Iris pigment epithelial cell (primary cell): Measurements from ENCODE around the gene ZBTB9.
"Not testable (repeated sequence)": the region's sequence is repeated elsewhere in the genome, so short reads cannot be mapped to it uniquely, and the experiment has no call there.

Experiments used
- DNase-seq: peaks from one replicate; pipeline ENCODE4 v3.0.0-alpha.2; 2011; ENCODE audit warnings: low read depth

The ZBTB9 gene

GRCh38 chr6:33466075-33466735, 11.8 kb downstream of the ZBTB9 start:
- no peak for DNase-seq

GRCh38 chr6:33467091-33467490, 12.7 kb downstream of the ZBTB9 start:
- no peak for DNase-seq

DNA sequence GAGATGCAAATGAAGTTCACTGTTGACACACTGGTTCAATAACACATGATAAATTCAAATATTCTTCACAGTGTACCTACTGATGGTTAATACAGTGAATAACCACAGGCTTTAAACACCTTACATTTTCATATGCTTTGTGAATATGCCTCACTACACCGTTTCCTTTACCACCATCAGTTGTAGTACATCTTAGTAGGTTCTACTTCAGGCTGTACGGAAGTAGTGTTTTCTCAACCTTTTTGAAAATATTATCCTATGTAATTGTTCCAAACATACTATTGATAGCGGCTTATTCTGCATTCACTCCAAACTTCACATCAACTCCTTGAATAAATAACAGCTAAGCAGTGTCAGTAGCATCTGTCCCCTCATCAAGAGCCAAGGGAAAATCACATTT, 15.3 kb downstream of the ZBTB9 start:
- no peak for DNase-seq

DNA sequence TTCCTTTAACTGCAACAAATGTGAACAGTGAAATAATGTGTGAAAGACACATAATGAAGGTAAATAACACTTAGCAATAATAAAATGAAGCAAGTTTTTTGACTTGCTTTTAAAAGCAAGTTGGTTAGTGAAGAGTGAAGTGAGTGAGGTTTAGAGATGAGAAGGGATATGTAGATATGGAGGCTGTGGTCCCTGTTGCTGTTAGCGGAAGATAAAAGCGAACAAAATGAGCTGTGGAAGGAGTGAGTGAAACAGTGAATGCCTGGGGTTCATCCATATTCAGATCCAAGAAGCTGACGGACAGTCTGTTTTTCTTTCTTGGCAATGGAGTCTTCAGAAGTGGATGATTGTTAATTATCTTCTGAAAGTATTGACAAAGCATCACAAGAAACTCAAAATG, 23.5 kb downstream of the ZBTB9 start:
- DNase-seq = no peak

DNA sequence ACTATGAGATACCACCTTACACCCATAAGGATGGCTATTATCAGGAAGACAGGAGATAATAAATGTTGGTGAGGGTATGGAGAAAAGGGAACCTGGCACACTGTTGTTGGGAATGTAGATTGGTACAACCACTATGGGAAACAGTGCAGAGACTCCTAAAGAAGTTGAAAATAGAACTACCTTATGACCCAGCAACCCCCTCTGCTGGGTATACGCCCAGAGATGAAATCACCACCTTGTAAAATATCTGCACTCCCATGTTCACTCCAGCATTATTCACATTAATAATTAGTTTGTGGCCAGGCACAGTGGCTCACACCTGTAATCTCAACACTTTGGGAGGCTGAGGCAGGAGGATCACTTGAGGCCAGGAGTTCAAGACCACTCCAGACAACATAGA, 26.8 kb downstream of the ZBTB9 start:
- no peak for DNase-seq

DNA sequence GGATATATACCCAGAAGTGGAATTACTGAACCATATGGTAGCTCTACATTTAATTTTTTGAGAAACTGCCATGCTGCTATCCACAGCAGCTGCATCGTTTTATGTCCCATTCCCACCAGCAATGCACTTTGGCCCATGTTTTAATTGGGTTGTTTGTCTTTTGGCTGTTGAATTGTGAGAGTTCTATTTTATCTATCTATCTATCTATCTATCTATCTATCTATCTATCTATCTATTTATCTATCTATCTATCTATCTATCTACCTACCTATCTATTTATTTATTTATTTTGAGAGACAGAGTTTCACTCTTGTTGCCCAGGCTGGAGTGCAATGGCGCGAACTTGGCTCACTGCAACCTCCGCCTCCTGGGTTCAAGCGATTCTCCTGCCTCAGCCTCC, 28.2 kb downstream of the ZBTB9 start:
- DNase-seq = not testable (repeated sequence)

- no peak for DNase-seq
These were observed 29.3 kb downstream of the ZBTB9 start for GRCh38 chr6:33483678-33484077.

- DNase-seq = not testable (repeated sequence)
These were observed 30.4 kb downstream of the ZBTB9 start for GRCh38 chr6:33484673-33485262.

DNA sequence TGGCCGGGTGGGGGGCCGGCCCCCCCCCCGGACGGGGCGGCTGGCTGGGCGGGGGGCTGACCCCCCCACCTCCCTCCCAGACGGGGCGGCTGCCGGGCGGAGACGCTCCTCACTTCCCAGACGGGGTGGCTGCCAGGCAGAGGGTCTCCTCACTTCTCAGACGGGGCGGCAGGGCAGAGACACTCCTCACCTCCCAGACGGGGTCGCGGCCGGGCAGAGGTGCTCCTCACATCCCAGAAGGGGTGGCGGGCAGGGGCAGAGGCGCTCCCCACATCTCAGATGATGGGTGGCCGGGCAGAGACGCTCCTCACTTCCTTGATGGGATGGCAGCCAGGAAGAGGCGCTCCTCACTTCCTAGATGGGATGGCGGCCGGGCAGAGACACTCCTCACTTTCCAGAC, 31.3 kb downstream of the ZBTB9 start:
- not testable (repeated sequence) for DNase-seq

GRCh38 chr6:33488339-33488738, 34.0 kb downstream of the ZBTB9 start:
- no peak for DNase-seq

GRCh38 chr6:33490198-33490597, 35.8 kb downstream of the ZBTB9 start:
- no peak for DNase-seq

DNA sequence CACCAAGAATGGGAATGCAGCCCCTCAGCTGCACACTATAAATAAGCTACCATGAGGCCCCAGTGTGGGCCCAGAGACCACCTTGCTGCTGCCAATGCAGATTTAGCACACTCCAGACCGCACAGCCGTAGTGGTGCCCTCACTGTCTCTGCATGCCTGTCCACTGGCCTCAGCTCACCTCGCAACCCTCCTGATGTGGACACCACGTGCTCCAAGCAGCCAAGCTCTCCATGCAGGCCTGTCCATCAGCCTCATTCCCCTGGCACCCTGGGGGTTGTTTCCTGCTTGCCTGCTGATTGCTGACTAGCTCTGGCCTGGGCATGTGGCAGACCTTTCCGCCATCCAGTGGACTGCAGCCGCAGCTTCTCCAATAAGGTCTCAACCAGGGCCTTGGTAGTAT, 36.2 kb downstream of the ZBTB9 start:
- DNase-seq = no peak

DNA sequence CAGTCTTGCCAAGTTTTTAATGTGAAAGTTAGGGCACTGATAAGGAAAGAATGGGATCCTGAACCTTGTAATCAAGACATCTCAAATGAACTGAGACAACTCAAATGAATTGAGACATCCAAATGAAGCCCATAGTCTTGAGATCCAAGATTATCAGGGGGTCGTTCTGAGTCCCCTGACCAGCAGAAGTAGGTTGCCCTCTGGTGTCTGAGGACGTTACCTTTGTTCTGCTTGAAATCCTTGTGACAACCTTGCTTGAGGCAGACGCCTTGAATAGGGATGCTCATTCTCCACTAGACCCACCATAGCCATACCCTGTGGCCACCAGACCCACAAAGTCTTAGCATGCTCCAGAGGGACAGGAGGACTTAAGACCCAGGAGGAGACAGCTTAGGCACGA, 37.7 kb downstream of the ZBTB9 start:
- DNase-seq = no peak

DNA sequence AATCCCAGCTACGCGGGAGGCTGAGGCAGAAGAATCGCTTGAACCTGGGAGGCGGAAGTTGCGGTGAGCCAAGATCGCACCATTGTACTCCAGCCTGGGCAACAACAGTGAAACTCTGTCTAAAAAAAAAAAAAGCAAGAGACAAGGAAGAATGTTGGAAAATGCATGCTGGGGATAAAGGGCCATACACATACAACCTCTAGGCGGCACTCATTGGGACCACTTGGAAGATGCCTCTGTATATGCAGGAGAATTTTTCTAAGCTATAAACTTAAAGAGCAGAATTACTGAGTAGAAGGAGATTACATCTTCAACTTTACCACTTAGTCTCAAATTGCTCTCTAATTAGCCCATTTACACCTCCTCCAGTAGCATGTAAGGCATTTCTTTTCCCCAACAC, 42.8 kb downstream of the ZBTB9 start:
- DNase-seq = no peak

DNA sequence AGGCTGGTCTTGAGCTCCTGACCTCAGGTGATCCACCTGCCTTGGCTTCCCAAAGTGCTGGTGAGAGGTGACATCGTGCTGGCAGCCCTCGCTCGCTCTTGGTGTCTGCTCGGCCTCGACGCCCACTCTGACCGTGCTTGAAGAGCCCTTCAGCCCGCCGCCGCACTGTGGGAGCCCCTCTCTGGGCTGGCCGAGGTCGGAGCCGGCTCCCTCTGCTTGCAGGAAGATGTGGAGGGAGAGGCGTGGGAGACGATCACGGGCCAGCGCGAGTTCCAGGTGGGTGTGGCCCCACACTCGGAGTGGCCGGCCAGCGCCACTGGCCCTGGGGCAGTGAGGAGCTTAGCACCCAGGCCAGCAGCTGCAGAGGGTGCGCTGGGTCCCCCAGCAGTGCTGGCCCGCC, 48.1 kb downstream of the ZBTB9 start:
- no peak for DNase-seq

DNA sequence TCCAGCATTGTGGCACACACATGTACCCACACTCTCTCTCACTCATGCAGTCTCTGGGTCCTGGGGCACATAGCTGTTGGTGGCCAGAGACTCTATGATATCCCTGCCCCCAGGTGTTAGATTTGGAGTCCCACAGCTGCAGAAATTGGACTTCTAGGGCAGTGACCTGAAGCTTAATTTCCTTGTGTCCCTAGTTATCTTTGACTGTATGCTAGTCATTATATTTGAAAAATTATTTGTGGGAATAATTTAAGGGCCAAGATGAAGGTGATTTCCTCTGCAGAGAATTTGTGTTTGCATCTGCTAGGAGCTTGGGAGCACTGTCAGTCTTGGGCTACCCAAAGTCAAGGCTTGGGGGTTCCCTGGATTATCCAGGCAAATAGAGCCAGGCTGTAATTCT, 50.1 kb downstream of the ZBTB9 start:
- DNase-seq = no peak

- DNase-seq = no peak
These were observed 51.4 kb downstream of the ZBTB9 start for GRCh38 chr6:33505548-33506370.
